WERI-Rb-1 (cell line): Measurements from ENCODE around the gene LMO1.

Source experiments
- DNase-seq: peaks from one replicate; pipeline ENCODE4 v3.0.0-alpha.2; 2020
- H3K27ac ChIP-seq: fragments of 250-450 bp; sonication (Bioruptor Pico); 2 replicates; pipeline ENCODE4 v1.5.1; 2020; ENCODE audit warnings: mild to moderate bottlenecking, moderate library complexity
- H3K27me3 ChIP-seq: fragments of 250-450 bp; sonication (Bioruptor Pico); 2 replicates; pipeline ENCODE4 v1.5.1; 2021; ENCODE audit warnings: mild to moderate bottlenecking, low read depth, moderate library complexity; ENCODE audit not compliant: insufficient read depth, severe bottlenecking
- H3K36me3 ChIP-seq: fragments of 250-450 bp; sonication (Bioruptor Pico); 2 replicates; pipeline ENCODE4 v1.5.1; 2020; ENCODE audit warnings: mild to moderate bottlenecking, moderate library complexity
- H3K4me3 ChIP-seq: 2 replicates; pipeline ENCODE4 v1.5.1; 2011; ENCODE audit warnings: low read depth, mild to moderate bottlenecking, control low read depth, low read length
- H3K9me3 ChIP-seq: fragments of 250-450 bp; sonication (Bioruptor Pico); 2 replicates; pipeline ENCODE4 v1.5.1; 2021; ENCODE audit warnings: mild to moderate bottlenecking, moderate library complexity; ENCODE audit not compliant: severe bottlenecking
- CTCF ChIP-seq: IDR thresholded peaks from 2 replicates; pipeline ENCODE4 v1.5.1; 2011; ENCODE audit warnings: low read depth, mild to moderate bottlenecking, control low read depth, inconsistent platforms, low read length

LMO1 gene

GRCh38 chr11:8258289-8258688, 5.4 kb downstream of the LMO1 start:
- TF ChIP-seq CTCF, result no peak
- DNase-seq, result no peak
- Histone ChIP-seq H3K27ac (no peak overlapping the region), H3K36me3 (peaks cover 12% of the 10 kb centered on the region; the same call in 1 of the 2 replicates), H3K27me3 (no peaks in the 10 kb centered on the region), H3K9me3 (no peaks in the 10 kb centered on the region), H3K4me3 (no peak overlapping the region)

GRCh38 chr11:8257003-8257664, 6.5 kb downstream of the LMO1 start:
- peaks cover 19% of the 10 kb centered on the region; the same call in 1 of the 2 replicates for H3K36me3 ChIP-seq
- H3K27ac ChIP-seq, result no peak overlapping the region
- H3K27me3 ChIP-seq, result no peaks in the 10 kb centered on the region
- no peak for DNase-seq
- H3K4me3 ChIP-seq, result no peak overlapping the region
- no peaks in the 10 kb centered on the region for H3K9me3 ChIP-seq
- TF ChIP-seq CTCF, result no peak

GRCh38 chr11:8256271-8257002, 7.2 kb downstream of the LMO1 start:
- H3K27ac ChIP-seq, result no peak overlapping the region
- no peaks in the 10 kb centered on the region for H3K27me3 ChIP-seq
- DNase-seq, result no peak
- no peak overlapping the region for H3K4me3 ChIP-seq
- H3K9me3 ChIP-seq, result no peaks in the 10 kb centered on the region
- TF ChIP-seq CTCF, result no peak
- H3K36me3 ChIP-seq, result peaks cover 19% of the 10 kb centered on the region; the same call in 1 of the 2 replicates

- no peak for DNase-seq
- Histone ChIP-seq H3K27ac (no peak overlapping the region), H3K36me3 (peaks cover 19% of the 10 kb centered on the region; the same call in 1 of the 2 replicates), H3K9me3 (no peaks in the 10 kb centered on the region), H3K27me3 (no peaks in the 10 kb centered on the region), H3K4me3 (no peak overlapping the region)
- no peak for TF ChIP-seq CTCF
Observed at GRCh38 chr11:8253566-8253965, 10.1 kb downstream of the LMO1 start.

- H3K27me3 ChIP-seq, result no peaks in the 10 kb centered on the region
- no peak for DNase-seq
- H3K9me3 ChIP-seq, result no peaks in the 10 kb centered on the region
- no peak overlapping the region for H3K27ac ChIP-seq
- no peak overlapping the region for H3K4me3 ChIP-seq
- TF ChIP-seq CTCF, result no peak
- peaks cover 19% of the 10 kb centered on the region; the same call in 1 of the 2 replicates for H3K36me3 ChIP-seq
Observed at GRCh38 chr11:8252946-8253345, 10.7 kb downstream of the LMO1 start.
